HepG2 (cell line): ENCODE measurements around the gene ALOX5AP. TPM values are rescaled to one million over a fixed set of nuclear protein-coding genes. Genes with fewer than 3 reads are reported as not detected.

ENCODE experiments used
- ATAC-seq: fragments of 200-7000 bp; cut with Tn5 transposase; 3 replicates; pipeline ENCODE4 v1.9.1; 2020; ENCODE audit warnings: mild to moderate bottlenecking, moderate library complexity
- BruUV-seq: library from RNA; stranded (reverse); fragments of 400-500 nt; replicated peaks from 2 replicates; lab custom pipeline; 2021; lab: Mats Ljungman, UMichigan
- CTCF ChIA-PET: fragments of 300-600 bp; formaldehyde crosslinking; extraction: SDS; loops from one replicate; lab custom pipeline; 2021; ENCODE audit warnings: low total read pairs, inconsistent platforms, low intra/inter-chr PET ratio; lab: Yijun Ruan, JAX
- POLR2A ChIA-PET: fragments of 350-600 bp; sonication (Branson Sonifier 250); formaldehyde crosslinking; loops from one replicate; lab custom pipeline; 2020; ENCODE audit warnings: antibody characterized with exemption, inconsistent platforms; lab: Yijun Ruan, JAX
- DNase-seq: peaks from one replicate; pipeline ENCODE4 v3.0.0-alpha.2; 2015; ENCODE audit warnings: low spot score
- FAIRE-seq: peaks from 3 replicates; lab custom pipeline; 2011; peaks lifted over from hg19 to GRCh38; lab: Jason Lieb, UNC
- H2AFZ ChIP-seq: one replicate; pipeline ENCODE4 v1.6.1; 2011; ENCODE audit warnings: low read length, inconsistent platforms
- H3K27ac ChIP-seq: fragments of 300-600 bp; 3 replicates; pipeline ENCODE4 v1.8.0; 2011; ENCODE audit warnings: mixed run types, mild to moderate bottlenecking, mixed read lengths, low read length, inconsistent platforms; ENCODE audit not compliant: insufficient read depth; ENCODE audit errors: extremely low read length
- H3K27me3 ChIP-seq, 2 experiments: fragments of 200-600 bp in 1 of 2; 2 replicates in 1 of 2; 3 replicates in 1 of 2; pipeline versions ENCODE4 v1.6.0 to v1.8.0; 2011; ENCODE audit warnings: low read length in 2 of 2, mild to moderate bottlenecking in 2 of 2, moderate library complexity in 2 of 2, inconsistent platforms in 1 of 2; ENCODE audit not compliant: insufficient read depth in 2 of 2, control insufficient read depth in 1 of 2
- H3K36me3 ChIP-seq, 2 experiments: fragments of 200-600 bp in 1 of 2; replicated peaks in 1 of 2; 2 replicates in 1 of 2; 3 replicates in 1 of 2; pipeline versions ENCODE4 v1.5.1 to v1.8.0; 2011; ENCODE audit warnings: low read length in 2 of 2, inconsistent platforms in 1 of 2; ENCODE audit not compliant: insufficient read depth in 2 of 2, control insufficient read depth in 1 of 2
- H3K4me1 ChIP-seq: 2 replicates; pipeline ENCODE4 v1.5.1; 2012; ENCODE audit warnings: low read length, inconsistent platforms; ENCODE audit not compliant: insufficient read depth
- H3K4me2 ChIP-seq: 2 replicates; pipeline ENCODE4 v1.6.0; 2011; ENCODE audit warnings: low read depth, low read length, inconsistent platforms
- H3K4me3 ChIP-seq, 3 experiments: fragments of 200-600 bp in 1 of 3; sonication (generic), shearing (Covaris generic) in 1 of 3; replicated peaks in 1 of 3; 2 replicates each; pipeline ENCODE4 v1.5.1; 2011 to 2016; ENCODE audit warnings: low read length in 3 of 3, inconsistent platforms in 2 of 3, low read depth in 2 of 3, mild to moderate bottlenecking in 2 of 3, control low read depth in 1 of 3, mixed read lengths in 1 of 3; ENCODE audit not compliant: insufficient read depth in 1 of 3
- H3K79me2 ChIP-seq: one replicate; pipeline ENCODE4 v1.6.1; 2011; ENCODE audit warnings: low read length, inconsistent platforms; ENCODE audit not compliant: insufficient read depth
- H3K9ac ChIP-seq: 2 replicates; pipeline ENCODE4 v1.6.0; 2011; ENCODE audit warnings: mild to moderate bottlenecking, low read depth, low read length, inconsistent platforms; ENCODE audit not compliant: insufficient read depth
- H3K9me3 ChIP-seq: 2 replicates; pipeline ENCODE4 v1.5.1; 2012; ENCODE audit warnings: mild to moderate bottlenecking, low read length
- H4K20me1 ChIP-seq: 2 replicates; pipeline ENCODE4 v1.6.0; 2011; ENCODE audit warnings: inconsistent platforms, mild to moderate bottlenecking, low read length, moderate library complexity; ENCODE audit not compliant: insufficient read depth
- MAFF ChIP-seq: IDR thresholded peaks from 2 replicates; pipeline ENCODE4 v1.6.1; 2011; ENCODE audit warnings: low read depth, low read length, improper control_type of control experiment
- MAFK ChIP-seq, 2 experiments: IDR thresholded peaks in 1 of 2; conservative IDR thresholded peaks in 1 of 2; 2 replicates each; pipeline ENCODE4 v1.6.1; 2011; ENCODE audit warnings: improper control_type of control experiment in 2 of 2, low read length in 2 of 2
- RBFOX2 ChIP-seq: fragments of 200-400 bp; formaldehyde crosslinking; IDR thresholded peaks from 2 replicates; pipeline ENCODE4 v1.6.1; 2017; ENCODE audit warnings: low read depth, mild to moderate bottlenecking, low read length
- ZMYM3 ChIP-seq: sonication (generic); formaldehyde crosslinking; IDR thresholded peaks from 2 replicates; pipeline ENCODE4 v1.5.1; 2020; ENCODE audit warnings: mild to moderate bottlenecking, missing genetic modification reagents
- WGBS: methylation state at CpG from one replicate; pipeline ENCODE4 v1.1.6; 2017; ENCODE audit warnings: low lambda C conversion rate; 5-methylcytosine and 5-hydroxymethylcytosine counted together
- in situ Hi-C: cut with HindIII; loops from 2 replicates; pipeline ENCODE4 v1.10.0; 2017; ENCODE audit warnings: low pct_unique_long_range_greater_than_20kb; ENCODE audit not compliant: extremely low pct_ligation_motif_present
- intact Hi-C: fragments of 100-400 bp; cut with micrococcal nuclease; formaldehyde crosslinking; loops from one replicate; pipeline ENCODE4 v1.10.0; 2022; ENCODE audit not compliant: unreplicated experiment
- polyA plus RNA-seq, 8 experiments: library from polyadenylated mRNA; depleted of rRNA in 3 of 8; stranded (reverse) in 7 of 8; unstranded in 1 of 8; fragments of >200 nt; fragmentation: Illumina TruSeq in 4 of 8; extraction: Trizol in 4 of 8; gene quantifications; 2 replicates each; pipeline versions ENCODE4 v1.2.1 to v1.2.3, GENCODE V29; 2011 to 2016; ENCODE audit warnings: low read depth in 4 of 8, missing spikeins in 1 of 8, mixed read lengths in 1 of 8; ENCODE audit not compliant: insufficient read depth in 1 of 8
- total RNA-seq, 5 experiments: library from RNA; depleted of rRNA; stranded (reverse); fragments of >200 nt; fragmentation: Illumina TruSeq; extraction: Trizol; gene quantifications; 2 replicates each; pipeline ENCODE4 v1.2.3, GENCODE V29; 2016; ENCODE audit warnings: low read depth in 1 of 5
- TF ChIP-seq, protein P1 (sequence below): sonication (generic); formaldehyde crosslinking; IDR thresholded peaks from 2 replicates; pipeline ENCODE4 v1.5.1; 2020; ENCODE audit warnings: missing genetic modification reagents, mild to moderate bottlenecking, borderline replicate concordance

The ALOX5AP gene
- total and polyA plus RNA-seq, 2 of the 13 experiments (the other 11 are each of a cell fraction or from before 2014, with no cell fraction given) = 0.97 to 1.2 TPM

- FAIRE-seq (no peak), ATAC-seq (no peak), DNase-seq (no peak)
- Histone ChIP-seq H3K9me3 (no peaks in the 10 kb centered on the region), H3K27ac (no peak overlapping the region), H3K36me3 (no peaks in the 10 kb centered on the region), H3K27me3 (no peaks in the 10 kb centered on the region; a peak in 1 of 5 replicates), H2AFZ (no peak overlapping the region), H3K9ac (no peak overlapping the region), H3K79me2 (no peaks in the 10 kb centered on the region), H3K4me2 (no peak overlapping the region), H3K4me3 (no peak overlapping the region), H4K20me1 (no peaks in the 10 kb centered on the region), H3K4me1 (peaks cover 43% of the 10 kb centered on the region)
- intact Hi-C loops (loop anchor here (5.0 to 10.0 kb wide), 3 partner anchors 38 to 675 kb away; no protein-coding TSS in a partner anchor), in situ Hi-C loops (loop anchor here (5.0 kb wide), 1 partner anchor 53 kb away; no protein-coding TSS in a partner anchor)
- POLR2A ChIA-PET = no interaction called here
- no peak for TF ChIP-seq RBFOX2
- TF ChIP-seq ZMYM3 (CRISPR knock-in tag) = peak; percentile 54; the same call in 1 of the 2 replicates
- WGBS = 84% methylated on average over 2 of the region's 2 CpGs
- CTCF ChIA-PET = no interaction called here
- BruUV-seq = no TSS peak
Measured at GRCh38 chr13:30809787-30810186, 74.4 kb downstream of the ALOX5AP start.

- ATAC-seq = no peak
- DNase-seq = no peak
- Histone ChIP-seq H3K4me2 (no peak overlapping the region), H3K4me1 (peaks cover 38% of the 10 kb centered on the region), H3K9ac (no peak overlapping the region; the same call in 1 of the 2 replicates)
- peak; percentile 62 to 66 for TF ChIP-seq MAFK (conservative IDR thresholded peaks at IDR 0.05 in 1 of 2, IDR thresholded peaks at IDR 0.05 in 1 of 2; ENCODE audit: low read length in 2 of 2)
- TF ChIP-seq, protein P1, sequence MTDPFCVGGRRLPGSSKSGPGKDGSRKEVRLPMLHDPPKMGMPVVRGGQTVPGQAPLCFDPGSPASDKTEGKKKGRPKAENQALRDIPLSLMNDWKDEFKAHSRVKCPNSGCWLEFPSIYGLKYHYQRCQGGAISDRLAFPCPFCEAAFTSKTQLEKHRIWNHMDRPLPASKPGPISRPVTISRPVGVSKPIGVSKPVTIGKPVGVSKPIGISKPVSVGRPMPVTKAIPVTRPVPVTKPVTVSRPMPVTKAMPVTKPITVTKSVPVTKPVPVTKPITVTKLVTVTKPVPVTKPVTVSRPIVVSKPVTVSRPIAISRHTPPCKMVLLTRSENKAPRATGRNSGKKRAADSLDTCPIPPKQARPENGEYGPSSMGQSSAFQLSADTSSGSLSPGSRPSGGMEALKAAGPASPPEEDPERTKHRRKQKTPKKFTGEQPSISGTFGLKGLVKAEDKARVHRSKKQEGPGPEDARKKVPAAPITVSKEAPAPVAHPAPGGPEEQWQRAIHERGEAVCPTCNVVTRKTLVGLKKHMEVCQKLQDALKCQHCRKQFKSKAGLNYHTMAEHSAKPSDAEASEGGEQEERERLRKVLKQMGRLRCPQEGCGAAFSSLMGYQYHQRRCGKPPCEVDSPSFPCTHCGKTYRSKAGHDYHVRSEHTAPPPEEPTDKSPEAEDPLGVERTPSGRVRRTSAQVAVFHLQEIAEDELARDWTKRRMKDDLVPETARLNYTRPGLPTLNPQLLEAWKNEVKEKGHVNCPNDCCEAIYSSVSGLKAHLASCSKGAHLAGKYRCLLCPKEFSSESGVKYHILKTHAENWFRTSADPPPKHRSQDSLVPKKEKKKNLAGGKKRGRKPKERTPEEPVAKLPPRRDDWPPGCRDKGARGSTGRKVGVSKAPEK (CRISPR knock-in tag) = no peak
- TF ChIP-seq MAFF = peak; percentile 31; the same call in 1 of the 2 replicates
- TF ChIP-seq, all 625 proteins: peak for 2
- H3K9me3 ChIP-seq = no peaks in the 10 kb centered on the region
- ChIA-PET POLR2A (no interaction called here), CTCF (no interaction called here)
- no peak for FAIRE-seq
- intact Hi-C loops (no loop called here), in situ Hi-C loops (no loop called here)
- no peaks in the 10 kb centered on the region for H3K36me3 ChIP-seq
- no peak overlapping the region for H3K4me3 ChIP-seq
- no peaks in the 10 kb centered on the region for H4K20me1 ChIP-seq
- 60% methylated on average over 2 of the region's 7 CpGs for WGBS
- no peaks in the 10 kb centered on the region for H3K79me2 ChIP-seq
- no peaks in the 10 kb centered on the region; a peak in 1 of 5 replicates for H3K27me3 ChIP-seq
- no peak overlapping the region for H2AFZ ChIP-seq
- no peak overlapping the region for H3K27ac ChIP-seq
- no TSS peak for BruUV-seq
Measured at GRCh38 chr13:30810261-30810701, 74.9 kb downstream of the ALOX5AP start.
